NCI-H460 (cell line): ENCODE measurements around the gene LCP2. TPM values are rescaled to one million over a fixed set of nuclear protein-coding genes. Genes with fewer than 3 reads are reported as not detected.

Experiments
- DNase-seq: peaks from one replicate; pipeline ENCODE4 v3.0.0-alpha.2; 2016; ENCODE audit warnings: low read depth; ENCODE audit errors: extremely low read depth
- total RNA-seq: library from RNA; depleted of rRNA; stranded (reverse); fragments of >200 nt; shearing (Covaris generic); gene quantifications from 2 replicates; pipeline ENCODE4 v1.2.3, GENCODE V29; 2014

The LCP2 gene
- total RNA-seq, 1 experiment from 2014 or later: not detected

GRCh38 chr5:170316937-170317336, 19.4 kb upstream of the LCP2 start:
- no peak for DNase-seq

GRCh38 chr5:170315154-170315553, 17.6 kb upstream of the LCP2 start:
- DNase-seq: no peak

- no peak for DNase-seq
These were observed 17.0 kb upstream of the LCP2 start for GRCh38 chr5:170314541-170315095.

- no peak for DNase-seq
These were observed 16.2 kb upstream of the LCP2 start for GRCh38 chr5:170313816-170314215.

- DNase-seq: no peak
These were observed 15.8 kb upstream of the LCP2 start for GRCh38 chr5:170313344-170313743.

GRCh38 chr5:170312666-170313065, 15.1 kb upstream of the LCP2 start:
- DNase-seq: no peak

- no peak for DNase-seq
These were observed 14.7 kb upstream of the LCP2 start for GRCh38 chr5:170312301-170312595.

- no peak for DNase-seq
These were observed 14.1 kb upstream of the LCP2 start for GRCh38 chr5:170311511-170312300.

GRCh38 chr5:170310256-170310926, 12.8 kb upstream of the LCP2 start:
- DNase-seq: no peak

GRCh38 chr5:170308686-170309085, 11.1 kb upstream of the LCP2 start:
- DNase-seq: no peak

- peak; percentile 21 for DNase-seq
These were observed 10.2 kb upstream of the LCP2 start for GRCh38 chr5:170307575-170308465.

GRCh38 chr5:170306381-170306831, 8.8 kb upstream of the LCP2 start:
- peak; percentile 27 for DNase-seq

- no peak for DNase-seq
These were observed 8.1 kb upstream of the LCP2 start for GRCh38 chr5:170305646-170306025.

- no peak for DNase-seq
These were observed 7.6 kb upstream of the LCP2 start for GRCh38 chr5:170305016-170305645.

GRCh38 chr5:170303549-170303948, 6.0 kb upstream of the LCP2 start:
- no peak for DNase-seq

GRCh38 chr5:170302653-170303501, 5.3 kb upstream of the LCP2 start:
- DNase-seq: no peak

- no peak for DNase-seq
These were observed 4.5 kb upstream of the LCP2 start for GRCh38 chr5:170301981-170302652.

GRCh38 chr5:170301149-170301548, 3.6 kb upstream of the LCP2 start:
- DNase-seq: no peak

- DNase-seq: no peak
These were observed 2.9 kb upstream of the LCP2 start for GRCh38 chr5:170300361-170301013.
